Adrenal gland (tissue), 12 donors: ENCODE measurements around the gene MTA3. TPM values are rescaled to one million over a fixed set of nuclear protein-coding genes. Genes with fewer than 3 reads are reported as not detected.

Source experiments
- DNase-seq, 7 donors: peaks; one replicate each; pipeline ENCODE4 v3.0.0-alpha.2; 2019 to 2020
- H3K27ac ChIP-seq, 5 donors: fragments of 200-600 bp; sonication (generic) in 4 of 5; 1 replicate in 3 of 5; 2 replicates in 2 of 5; pipeline versions ENCODE4 v1.5.1 to v1.8.0; 2016 to 2020; ENCODE audit warnings: mild to moderate bottlenecking in 1 of 5
- H3K27me3 ChIP-seq: fragments of 200-600 bp; 2 replicates; pipeline ENCODE4 v1.8.0; 2021
- H3K36me3 ChIP-seq, 2 donors: fragments of 200-600 bp; replicated peaks in 1 of 2; 1 replicate in 1 of 2; 2 replicates in 1 of 2; pipeline versions ENCODE4 v1.5.1 to v1.8.0; 2018 to 2022
- H3K4me1 ChIP-seq, 2 donors: fragments of 200-600 bp; replicated peaks in 1 of 2; 1 replicate in 1 of 2; 2 replicates in 1 of 2; pipeline versions ENCODE4 v1.5.1 to v1.8.0; 2018 to 2021
- H3K4me3 ChIP-seq, 4 donors: fragments of 200-600 bp; sonication (generic) in 3 of 4; one replicate each; pipeline ENCODE4 v1.5.1; 2016 to 2018
- H3K9me3 ChIP-seq, 3 donors: fragments of 200-600 bp; sonication (generic) in 1 of 3; replicated peaks in 1 of 3; 1 replicate in 2 of 3; 2 replicates in 1 of 3; pipeline versions ENCODE4 v1.5.1 to v1.8.0; 2016 to 2021
- CTCF ChIP-seq, 6 experiments: fragments of 450-650 bp in 4 of 6; fragments of 200-600 bp in 2 of 6; sonication (generic) in 1 of 6; IDR thresholded peaks; 1 replicate in 5 of 6; 2 replicates in 1 of 6; pipeline versions ENCODE4 v1.5.1 to v1.8.0; 2016 to 2021; ENCODE audit warnings: antibody characterized with exemption in 6 of 6, mild to moderate bottlenecking in 2 of 6, moderate library complexity in 1 of 6
- POLR2A ChIP-seq, 2 donors: fragments of 450-650 bp; IDR thresholded peaks; one replicate each; pipeline ENCODE4 v1.6.1; 2017; ENCODE audit warnings: antibody characterized with exemption in 2 of 2, mild to moderate bottlenecking in 2 of 2, moderate library complexity in 1 of 2
- whole genome bisulfite sequencing, 4 donors: extraction: QIAGEN DNeasy Blood & Tissue Kit in 2 of 4; methylation state at CpG; one replicate each; pipeline versions ENCODE4 v1.1.5 to v1.1.7; 2013 to 2017; 5-methylcytosine and 5-hydroxymethylcytosine counted together
- intact Hi-C, 2 donors: fragments of 100-400 bp; cut with DNase I; formaldehyde crosslinking; loops; one replicate each; pipeline versions ENCODE4 v1.14.1 to v1.15.0; 2022 to 2023
- polyA plus RNA-seq, 3 donors: library from polyadenylated mRNA; stranded (reverse); fragments of 200-250 nt in 2 of 3; fragments of 350-450 nt in 1 of 3; fragmentation: Illumina TruSeq in 1 of 3; extraction: RNeasy Lipid Tissue Mini Kit (QIAGEN cat#74804) in 1 of 3; gene quantifications; one replicate each; pipeline ENCODE4 v1.2.3, GENCODE V29; 2013 to 2014
- total RNA-seq, 9 donors: library from RNA; depleted of rRNA in 4 of 9; stranded (reverse); fragments of >200 nt in 4 of 9; fragments of 120-200 nt in 1 of 9; fragmentation: NEBNext Ultra II Directional in 1 of 9; extraction: Animal tissue kit (Norgen Biotek cat#: 25700) in 1 of 9; gene quantifications; one replicate each; pipeline versions ENCODE4 v1.1.0 to v1.2.4, GENCODE V29; 2013 to 2023
- donor health status: healthy with polysubstance abuse.
- donor health status: Bipolar disorder and iron deficiency.
- donor health status: DM: yes; HTN: yes; CAD: no.
- donor health status: DM: no; HTN: no; CAD: no.
- donor health status: DM: no; HTN: no; CAD: no.
- donor health status: DM: yes; HTN: yes; CAD: no.

Gene MTA3
- total and polyA plus RNA-seq, 12 donors = 51.5 to 168 (median 91.2) TPM

DNA sequence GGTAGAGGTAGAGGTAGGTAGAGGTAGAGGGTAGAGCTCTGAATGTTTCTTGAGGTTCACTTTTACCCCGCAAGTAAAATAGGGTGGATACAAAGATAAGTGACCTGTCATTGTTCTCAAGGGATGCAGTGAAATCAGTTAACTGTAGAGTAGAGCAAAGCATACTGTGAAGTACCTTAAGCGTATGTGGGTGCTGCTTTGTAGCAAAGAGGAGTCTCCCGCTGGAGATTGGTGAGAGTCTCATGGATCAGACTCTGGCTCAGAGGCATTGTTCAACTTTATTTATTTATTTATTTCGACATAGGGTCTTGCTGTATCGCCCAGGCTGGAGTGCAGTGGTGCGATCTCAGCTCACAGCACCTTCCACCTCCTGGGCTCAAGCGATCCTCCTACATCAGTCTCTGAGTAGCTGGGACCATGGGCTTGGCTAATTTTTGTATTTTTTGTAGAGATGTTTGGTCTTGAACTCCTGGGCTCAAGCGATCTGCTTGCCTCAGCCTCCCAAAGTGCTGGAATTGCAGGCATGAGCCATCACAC is 38.7 kb downstream of the MTA3 start:
- intact Hi-C loops = no loop called here
- 74 to 97% (median 88%) methylated on average over 8 of the region's 8 CpGs for WGBS, 4 donors
- TF ChIP-seq CTCF (IDR thresholded peaks at IDR 0.05) (no peak), POLR2A (IDR thresholded peaks at IDR 0.05) (no peak)

DNA sequence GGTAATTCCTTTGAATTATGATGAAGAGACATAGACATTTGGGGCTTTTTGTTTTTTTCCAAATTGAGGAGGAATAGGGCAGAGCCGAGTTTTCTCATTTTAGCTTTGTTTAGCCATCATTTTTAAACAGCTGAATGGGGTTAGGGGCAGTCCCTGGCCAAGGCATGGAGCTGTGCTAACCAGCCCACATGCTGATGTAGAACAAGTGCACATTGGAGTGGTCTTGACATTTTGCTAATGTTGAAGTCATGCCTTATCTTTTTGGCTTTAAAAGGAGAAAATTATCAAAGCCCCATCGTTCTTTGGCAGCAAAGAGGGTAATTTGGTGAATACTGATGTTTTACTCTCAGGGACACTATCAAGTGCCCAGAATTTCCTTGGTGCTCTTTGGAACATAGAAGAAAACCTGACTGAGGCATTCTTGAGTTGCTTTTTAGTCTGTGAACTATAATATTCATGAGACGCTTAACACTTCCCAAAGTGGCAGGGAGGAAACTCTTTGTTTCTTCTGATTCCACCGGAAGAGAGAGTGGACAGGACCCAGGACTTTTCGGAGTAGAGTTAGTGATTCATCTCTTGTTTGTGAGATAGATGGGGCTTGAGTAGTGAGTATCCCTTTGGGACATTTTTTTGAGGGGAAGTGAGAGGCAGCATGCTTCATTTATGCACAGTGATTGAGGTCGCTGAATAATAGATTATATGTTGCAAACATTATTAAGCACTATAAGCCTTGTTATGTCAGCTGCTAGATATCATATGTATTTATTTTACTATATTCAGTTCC is 45.0 kb downstream of the MTA3 start:
- Histone ChIP-seq H3K4me3 (no peak overlapping the region), H3K36me3 (peaks cover 0 to 24% of the 10 kb centered on the region in 2 donors), H3K4me1 (peaks cover 22 to 30% of the 10 kb centered on the region in 2 donors), H3K9me3 (no peaks in the 10 kb centered on the region), H3K27me3 (no peaks in the 10 kb centered on the region), H3K27ac (peak overlapping the region; percentile 7 to 78 (median 76))
- WGBS, 4 donors = 33 to 39% (median 36%) methylated on average over 6 of the region's 6 CpGs
- TF ChIP-seq CTCF (IDR thresholded peaks at IDR 0.05) = no peak
- TF ChIP-seq POLR2A (IDR thresholded peaks at IDR 0.05) = no peak
- intact Hi-C loops = no loop called here
- peak in 3 of 7 donors; percentile 35 to 67 (median 62) for DNase-seq

More for the DNA sequence above, 38.7 kb downstream of the MTA3 start:
- no peaks in the 10 kb centered on the region for H3K27me3 ChIP-seq
- DNase-seq = peak in 1 of 7 donors; percentile 30
- no peak overlapping the region for H3K27ac ChIP-seq
- H3K4me3 ChIP-seq = no peak overlapping the region
- peaks cover 2 to 6% of the 10 kb centered on the region in 2 donors for H3K4me1 ChIP-seq
- H3K36me3 ChIP-seq = peaks cover 0 to 23% of the 10 kb centered on the region in 2 donors
- H3K9me3 ChIP-seq = no peaks in the 10 kb centered on the region

DNA sequence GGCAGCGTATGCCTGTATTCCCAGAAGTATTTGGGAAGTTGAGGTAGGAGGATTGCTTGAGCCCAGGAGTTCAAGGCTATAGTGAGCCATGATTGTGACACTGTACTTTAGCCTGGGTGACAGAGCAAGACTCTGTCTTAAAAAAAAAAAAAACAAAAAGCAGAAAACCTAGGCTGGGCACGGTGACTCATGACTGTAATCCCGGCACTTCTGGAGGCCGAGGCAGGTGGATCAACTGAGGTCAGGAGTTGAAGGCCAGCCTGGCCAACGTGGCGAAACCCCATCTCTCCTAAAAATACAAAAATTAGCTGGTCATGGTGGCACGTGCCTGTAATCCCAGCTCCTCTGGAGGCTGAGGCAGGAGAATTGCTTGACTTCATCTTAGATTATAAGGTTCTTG is 46.4 kb downstream of the MTA3 start:
- H3K9me3 ChIP-seq = no peaks in the 10 kb centered on the region

More for the DNA sequence above, 46.4 kb downstream of the MTA3 start:
- Histone ChIP-seq H3K36me3 (peaks cover 0 to 15% of the 10 kb centered on the region in 2 donors), H3K27ac (peak overlapping the region; percentile 49 to 79 (median 76)), H3K4me3 (no peak overlapping the region), H3K27me3 (no peaks in the 10 kb centered on the region), H3K4me1 (peaks cover 36 to 37% of the 10 kb centered on the region in 2 donors)
- peak; percentile 71 to 92 (median 87) for DNase-seq
- TF ChIP-seq CTCF (IDR thresholded peaks at IDR 0.05) = no peak
- no peak for TF ChIP-seq POLR2A (IDR thresholded peaks at IDR 0.05)
- intact Hi-C loops = no loop called here
- 37 to 64% (median 56%) methylated on average over 7 of the region's 7 CpGs for WGBS, 4 donors
